ENCODE measurements around the gene MTHFD1.

The MTHFD1 gene

GRCh38 chr14:64417771-64418125, 29.6 kb downstream of the MTHFD1 start:
- TF ChIP-seq SIN3A (IDR thresholded peaks at IDR 0.05; ENCODE audit: borderline replicate concordance, insufficient read depth, low read length) (no peak), REST (IDR thresholded peaks at IDR 0.05; ENCODE audit: insufficient read depth in 1 of 2, low read depth in 2 of 2, low read length in 2 of 2) (no peak), POLR2AphosphoS5 (IDR thresholded peaks at IDR 0.05; ENCODE audit: low read depth, low read length) (no peak), FOXP2 (optimal IDR thresholded peaks at IDR 0.05; ENCODE audit: borderline replicate concordance, extremely low read depth, extremely low read length, insufficient read depth) (no peak), TAF1 (IDR thresholded peaks at IDR 0.05; ENCODE audit: borderline replicate concordance, insufficient read depth, low read length) (no peak)

- no peak for TF ChIP-seq REST (IDR thresholded peaks at IDR 0.05; ENCODE audit: insufficient read depth in 1 of 2, low read depth in 2 of 2, low read length in 2 of 2)
These were observed 30.9 kb downstream of the MTHFD1 start for GRCh38 chr14:64419003-64419402.

DNA sequence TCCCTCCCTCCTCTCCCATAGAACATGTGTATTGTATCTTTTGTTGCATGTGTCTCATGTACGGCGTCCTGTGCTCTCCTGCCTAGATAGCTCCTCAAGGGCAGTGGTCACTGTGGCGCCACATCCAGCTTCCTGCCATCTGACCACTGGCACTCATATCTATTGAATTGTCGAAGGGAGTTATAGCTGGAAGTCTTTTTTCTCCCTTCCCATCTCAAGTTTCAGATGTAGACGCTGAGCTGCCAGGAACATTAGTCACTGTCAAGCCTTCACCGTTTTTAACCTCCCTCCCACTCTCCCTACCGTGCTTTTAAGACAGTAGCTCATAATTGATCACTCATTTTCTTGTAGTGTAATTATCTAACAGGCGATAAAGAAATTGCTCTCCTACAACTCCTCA, 33.0 kb downstream of the MTHFD1 start:
- no peak for TF ChIP-seq FOXP2 (optimal IDR thresholded peaks at IDR 0.05; ENCODE audit: borderline replicate concordance, extremely low read depth, extremely low read length, insufficient read depth)
- TF ChIP-seq TAF1 (IDR thresholded peaks at IDR 0.05; ENCODE audit: borderline replicate concordance, insufficient read depth, low read length), result no peak

GRCh38 chr14:64422005-64422404, 33.9 kb downstream of the MTHFD1 start:
- TF ChIP-seq FOXP2 (optimal IDR thresholded peaks at IDR 0.05; ENCODE audit: borderline replicate concordance, extremely low read depth, extremely low read length, insufficient read depth), result no peak

- no peak for TF ChIP-seq POLR2AphosphoS5 (IDR thresholded peaks at IDR 0.05; ENCODE audit: low read depth, low read length)
These were observed 34.6 kb downstream of the MTHFD1 start for GRCh38 chr14:64422756-64423155.

GRCh38 chr14:64423987-64424386, 35.8 kb downstream of the MTHFD1 start:
- no peak for TF ChIP-seq FOXP2 (optimal IDR thresholded peaks at IDR 0.05; ENCODE audit: borderline replicate concordance, extremely low read depth, extremely low read length, insufficient read depth)
- TF ChIP-seq SIN3A (IDR thresholded peaks at IDR 0.05; ENCODE audit: borderline replicate concordance, insufficient read depth, low read length), result no peak
- TF ChIP-seq REST (IDR thresholded peaks at IDR 0.05; ENCODE audit: insufficient read depth in 1 of 2, low read depth in 2 of 2, low read length in 2 of 2), result no peak
- TF ChIP-seq POLR2AphosphoS5 (IDR thresholded peaks at IDR 0.05; ENCODE audit: low read depth, low read length), result no peak
- TF ChIP-seq TAF1 (IDR thresholded peaks at IDR 0.05; ENCODE audit: borderline replicate concordance, insufficient read depth, low read length), result no peak

DNA sequence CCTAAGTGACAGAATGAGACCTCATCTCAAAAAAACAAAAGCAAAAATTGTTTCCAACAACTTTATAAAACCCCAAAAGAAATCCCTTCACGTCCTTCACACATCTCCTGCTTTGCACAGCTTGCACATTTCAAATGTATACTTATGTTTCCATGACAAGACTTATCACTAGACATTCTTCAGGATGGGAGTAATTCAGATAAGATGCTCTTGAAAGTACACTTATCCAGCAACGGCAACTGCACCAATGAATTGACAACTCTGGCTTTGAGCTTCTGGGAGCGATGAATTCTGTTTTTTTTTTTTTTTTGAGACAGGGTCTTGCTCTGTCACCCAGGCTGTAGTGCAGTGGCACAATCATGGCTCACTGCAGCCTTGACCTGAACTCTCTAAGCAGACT, 46.4 kb downstream of the MTHFD1 start:
- no peak for TF ChIP-seq SIN3A (IDR thresholded peaks at IDR 0.05; ENCODE audit: borderline replicate concordance, insufficient read depth, low read length)
- TF ChIP-seq FOXP2 (optimal IDR thresholded peaks at IDR 0.05; ENCODE audit: borderline replicate concordance, extremely low read depth, extremely low read length, insufficient read depth), result no peak
- no peak for TF ChIP-seq REST (IDR thresholded peaks at IDR 0.05; ENCODE audit: insufficient read depth in 1 of 2, low read depth in 2 of 2, low read length in 2 of 2)
- TF ChIP-seq POLR2AphosphoS5 (IDR thresholded peaks at IDR 0.05; ENCODE audit: low read depth, low read length), result no peak
- no peak for TF ChIP-seq TAF1 (IDR thresholded peaks at IDR 0.05; ENCODE audit: borderline replicate concordance, insufficient read depth, low read length)
